GM15510 (cell line): ENCODE results near the gene USP30.

Experiments
- POLR2A ChIP-seq: IDR thresholded peaks from 3 replicates; pipeline ENCODE4 v1.6.1; 2011; ENCODE audit warnings: borderline replicate concordance; ENCODE audit not compliant: insufficient read length; ENCODE audit errors: extremely low read depth

Gene USP30, protein sequence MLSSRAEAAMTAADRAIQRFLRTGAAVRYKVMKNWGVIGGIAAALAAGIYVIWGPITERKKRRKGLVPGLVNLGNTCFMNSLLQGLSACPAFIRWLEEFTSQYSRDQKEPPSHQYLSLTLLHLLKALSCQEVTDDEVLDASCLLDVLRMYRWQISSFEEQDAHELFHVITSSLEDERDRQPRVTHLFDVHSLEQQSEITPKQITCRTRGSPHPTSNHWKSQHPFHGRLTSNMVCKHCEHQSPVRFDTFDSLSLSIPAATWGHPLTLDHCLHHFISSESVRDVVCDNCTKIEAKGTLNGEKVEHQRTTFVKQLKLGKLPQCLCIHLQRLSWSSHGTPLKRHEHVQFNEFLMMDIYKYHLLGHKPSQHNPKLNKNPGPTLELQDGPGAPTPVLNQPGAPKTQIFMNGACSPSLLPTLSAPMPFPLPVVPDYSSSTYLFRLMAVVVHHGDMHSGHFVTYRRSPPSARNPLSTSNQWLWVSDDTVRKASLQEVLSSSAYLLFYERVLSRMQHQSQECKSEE

DNA sequence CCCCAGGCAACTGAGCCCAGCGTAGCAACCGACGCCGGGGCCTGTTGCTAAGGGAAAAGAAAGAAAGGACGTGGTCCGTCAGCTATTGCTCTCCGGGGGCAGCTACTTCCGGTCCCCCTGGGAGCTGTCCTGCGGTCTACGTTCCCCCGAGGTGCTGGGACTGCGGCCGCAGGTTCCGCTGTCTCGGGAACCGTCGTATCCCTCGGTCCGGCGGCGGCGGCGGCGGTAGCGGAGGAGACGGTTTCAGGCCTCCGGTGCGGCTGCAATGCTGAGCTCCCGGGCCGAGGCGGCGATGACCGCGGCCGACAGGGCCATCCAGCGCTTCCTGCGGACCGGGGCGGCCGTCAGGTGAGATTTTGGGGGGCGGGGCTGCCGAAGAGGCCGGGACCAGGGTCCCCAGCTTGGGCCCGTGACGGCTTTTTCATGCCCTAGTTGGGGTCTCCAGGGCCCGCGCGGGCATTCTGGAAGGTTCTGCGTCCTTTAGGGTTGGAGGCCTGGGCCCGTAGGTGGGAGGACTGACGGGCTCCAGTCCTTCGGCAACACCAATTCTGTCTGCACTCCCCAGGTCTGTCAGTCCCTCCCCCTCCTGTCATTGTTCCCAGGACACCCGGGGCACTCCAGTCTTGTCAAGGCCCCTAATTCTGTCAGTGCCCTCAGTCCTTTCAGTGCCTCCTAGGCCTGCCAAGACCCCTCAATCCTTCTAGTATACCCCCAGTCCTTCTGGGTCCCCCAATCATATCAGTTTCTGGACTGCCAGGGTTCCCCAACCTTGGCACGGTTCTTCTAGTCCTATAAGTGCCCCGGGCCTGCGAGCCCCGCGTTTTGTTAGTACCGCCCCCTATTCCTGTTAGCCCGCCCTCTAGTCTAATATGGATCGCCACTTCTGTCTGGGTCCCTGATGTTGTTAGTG lies at the start of gene USP30:
TSS of gene USP30 (plus strand) at position 163 of the 910 bp plus-strand sequence. CDS start at position 266, 103 bp downstream.
- peak; percentile 48 for TF ChIP-seq POLR2A

DNA sequence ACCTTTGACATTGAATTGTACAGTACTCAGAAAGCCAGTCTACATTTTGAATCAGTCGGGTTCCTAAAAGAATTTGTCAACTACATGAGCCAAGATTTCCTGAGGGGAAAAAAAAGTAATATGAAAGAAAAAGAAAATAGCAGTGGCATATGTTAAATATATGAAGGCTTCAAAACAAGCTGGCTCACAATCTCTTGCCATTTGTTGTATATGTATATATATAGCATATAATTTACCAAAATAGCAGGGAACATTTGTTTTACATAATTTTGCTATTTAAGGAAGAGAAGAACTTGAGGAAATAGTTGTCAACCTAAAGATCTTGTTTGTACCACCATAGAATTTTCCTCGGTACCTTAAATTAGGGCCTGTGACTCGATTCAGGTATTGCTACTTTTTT lies 48.4 kb upstream of the USP30 start:
- TF ChIP-seq POLR2A: no peak

DNA sequence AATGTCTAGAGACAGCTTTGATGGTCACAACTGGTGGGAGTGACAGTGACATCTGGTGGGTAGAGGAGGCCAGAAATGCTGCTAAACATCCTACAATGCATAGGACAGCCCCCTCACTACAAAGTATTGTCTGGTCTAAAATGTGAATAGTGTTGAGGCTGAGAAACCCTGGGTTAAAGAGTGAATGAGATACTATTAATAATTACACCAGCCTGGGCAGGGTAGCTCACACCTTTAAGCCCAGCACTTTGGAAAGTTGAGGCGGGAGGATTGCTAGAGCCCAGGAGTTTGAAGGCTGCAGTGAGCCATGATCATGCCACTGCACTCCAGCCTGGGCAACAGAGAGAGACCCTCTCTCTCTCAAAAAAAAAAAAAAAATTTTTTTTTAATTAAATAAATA lies 42.6 kb upstream of the USP30 start:
- TF ChIP-seq POLR2A: no peak

DNA sequence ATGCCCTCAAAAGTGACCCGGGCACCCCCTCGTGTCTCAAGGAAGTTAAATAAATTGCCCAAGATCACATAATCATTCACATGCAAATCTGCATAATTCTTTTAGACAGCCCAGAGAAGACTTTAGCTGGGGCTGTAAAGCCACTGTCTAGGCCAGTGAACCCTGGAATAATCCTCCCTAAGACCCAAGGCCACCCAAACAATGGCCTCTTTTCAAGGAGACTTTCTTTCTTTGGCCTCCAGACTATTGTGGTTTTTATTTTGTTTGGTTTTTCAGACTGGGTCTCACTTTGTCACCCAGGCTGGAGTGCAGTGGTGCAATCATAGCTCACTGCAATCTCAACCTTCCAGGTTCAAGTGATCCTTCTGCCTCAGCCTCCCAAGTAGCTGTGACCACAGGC lies 42.1 kb upstream of the USP30 start:
- no peak for TF ChIP-seq POLR2A

DNA sequence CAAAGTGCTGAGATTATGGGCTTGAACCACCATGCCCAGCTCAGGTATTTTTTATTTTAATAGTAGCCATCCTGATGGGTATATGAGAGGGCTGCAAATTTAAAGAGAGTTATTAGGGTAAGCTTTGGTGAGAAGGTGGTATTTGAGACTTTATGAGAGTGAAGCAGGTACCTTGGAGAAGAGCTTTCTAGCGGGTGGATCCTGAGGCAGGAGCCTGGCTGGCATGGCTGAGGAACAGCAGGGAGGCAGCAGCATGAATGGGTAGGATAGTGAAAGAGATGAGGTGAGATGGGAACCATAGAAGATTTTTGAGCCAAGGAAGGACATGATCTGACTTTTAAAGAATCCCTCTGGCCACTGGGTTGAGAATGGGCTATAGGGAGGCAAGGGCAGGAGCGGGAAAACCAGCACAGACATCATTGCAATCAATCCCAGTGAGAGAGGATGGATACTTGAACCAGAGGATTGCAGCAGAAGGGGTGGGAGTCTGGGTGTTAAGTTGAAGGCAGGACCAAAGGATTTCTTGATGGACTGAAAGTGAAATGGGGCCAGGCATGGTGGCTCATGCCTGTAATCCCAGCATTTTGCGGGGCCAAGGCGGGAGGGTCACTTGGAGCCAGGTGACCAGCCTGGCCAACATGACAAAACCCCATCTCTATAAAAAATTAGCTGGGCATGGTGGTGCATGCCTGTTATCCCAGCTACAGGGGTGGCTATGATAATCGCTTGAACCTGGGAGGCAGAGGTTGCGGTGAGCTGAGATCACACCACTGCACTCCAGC lies 37.2 kb upstream of the USP30 start:
- no peak for TF ChIP-seq POLR2A

DNA sequence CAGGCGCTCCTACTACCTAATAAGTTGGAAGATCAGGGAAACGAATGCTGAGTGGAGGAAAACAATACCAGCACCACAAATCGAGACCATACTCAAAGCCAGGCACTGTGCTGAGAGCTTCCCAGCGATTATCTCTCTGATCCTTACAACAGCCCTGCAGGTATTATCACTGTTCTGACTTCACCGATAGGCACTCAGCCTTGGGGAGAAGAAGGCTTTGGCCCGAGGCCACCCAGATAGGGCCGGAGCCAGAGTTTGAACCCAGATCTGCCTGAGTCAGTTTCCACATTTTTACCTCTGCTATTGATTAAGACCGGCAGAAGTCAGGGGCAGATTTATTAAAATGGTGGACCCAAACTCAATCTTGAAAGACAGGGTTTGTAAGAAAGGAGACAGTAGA lies 36.4 kb upstream of the USP30 start:
- TF ChIP-seq POLR2A: no peak

DNA sequence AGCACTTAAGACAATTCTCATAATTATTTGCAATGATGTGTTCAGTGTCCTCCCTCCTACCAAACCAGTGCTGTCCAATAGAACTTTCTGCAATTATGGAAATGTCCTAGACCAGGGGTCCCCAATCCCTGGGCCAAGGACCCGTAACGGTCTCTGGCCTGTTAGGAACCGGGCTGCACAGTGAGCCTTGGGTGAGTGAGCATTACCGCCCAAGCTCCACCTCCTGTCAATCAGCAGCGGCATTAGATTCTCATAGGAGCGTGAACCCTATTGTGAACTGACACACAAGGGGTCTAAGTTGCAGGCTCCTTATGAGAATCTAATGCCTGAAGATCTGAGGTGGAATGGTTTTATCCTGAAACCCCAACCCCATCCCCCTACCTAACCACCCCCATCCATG lies 35.4 kb upstream of the USP30 start:
- no peak for TF ChIP-seq POLR2A

DNA sequence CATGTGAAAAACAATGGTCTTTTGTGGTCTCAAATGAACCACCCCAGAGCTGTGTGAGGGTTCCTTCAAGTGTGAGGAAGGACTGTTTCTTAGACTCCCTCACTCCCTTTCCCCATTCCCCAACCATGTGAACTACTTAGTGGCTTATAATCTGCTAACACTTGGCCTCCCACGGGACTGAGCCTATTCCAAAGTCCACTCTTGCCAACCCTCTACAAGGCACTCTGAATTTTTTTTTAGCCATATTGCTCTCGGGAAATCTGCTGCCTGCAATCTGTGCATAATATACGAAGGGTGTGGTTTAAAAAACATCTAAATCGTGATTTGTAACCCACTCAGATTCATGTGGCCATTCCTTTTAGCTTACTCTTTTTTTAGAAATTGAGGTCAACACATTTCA lies 34.1 kb upstream of the USP30 start:
- TF ChIP-seq POLR2A: no peak

DNA sequence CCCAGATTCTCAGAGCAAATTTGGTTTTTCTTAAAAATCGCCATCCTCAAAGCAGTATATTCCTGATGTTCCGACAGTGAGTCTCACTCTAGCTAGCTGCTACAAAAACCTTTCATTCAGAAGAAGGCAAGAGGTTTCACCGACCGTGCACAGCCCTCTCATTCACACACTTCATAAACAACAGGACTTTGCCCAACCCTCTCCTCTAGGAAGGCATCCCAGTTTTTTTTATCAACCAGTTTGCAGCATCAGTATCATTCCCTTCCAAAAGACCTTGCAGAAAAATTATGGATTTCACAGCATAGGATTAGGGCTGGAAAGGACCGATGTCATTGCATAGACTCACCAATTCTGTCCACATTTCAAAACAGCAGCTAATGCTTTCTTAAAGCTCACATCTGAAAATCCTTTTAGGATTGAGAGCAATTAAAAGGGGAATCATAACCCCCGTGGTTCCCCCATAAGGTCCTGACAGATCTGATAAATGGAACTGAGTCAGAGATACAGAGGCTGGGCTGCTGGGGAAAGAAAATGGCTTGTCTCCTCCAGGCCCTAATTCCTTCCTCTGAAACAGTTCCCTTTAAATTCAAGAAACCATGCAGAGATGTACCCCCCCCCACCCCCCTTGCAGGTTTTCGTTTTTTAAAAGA lies 32.1 kb upstream of the USP30 start:
- TF ChIP-seq POLR2A: no peak

DNA sequence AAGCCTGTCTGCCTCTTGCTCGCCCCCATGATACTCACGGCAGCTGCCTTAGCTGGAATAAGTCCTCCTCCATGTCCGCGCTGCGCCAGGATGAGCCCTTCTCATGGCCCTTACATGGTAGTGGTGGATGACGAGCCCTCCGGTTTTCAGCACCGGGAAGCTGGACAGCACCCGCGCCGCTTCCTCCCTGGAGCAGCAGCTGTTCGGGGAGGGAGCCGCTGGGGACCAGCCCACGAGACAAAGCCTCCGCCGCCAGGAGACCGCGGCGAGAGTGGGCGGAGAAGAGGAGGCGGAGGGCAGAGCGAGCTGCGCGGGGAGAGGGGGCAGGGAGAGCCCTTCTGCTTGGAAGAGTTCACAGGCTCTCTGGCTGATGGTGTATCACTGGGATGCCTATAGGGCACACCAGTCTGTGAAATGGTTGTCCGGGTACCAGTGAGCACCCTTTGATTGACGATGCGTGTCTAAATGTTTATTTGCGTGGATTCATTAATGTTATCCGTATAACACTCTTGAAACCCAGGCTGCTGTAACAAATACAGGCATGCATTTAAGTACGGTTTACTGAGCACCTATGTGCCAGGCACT lies 31.5 kb upstream of the USP30 start, which contains the start of gene SVOP:
TSS of gene SVOP (minus strand) at position 273 of the 585 bp plus-strand sequence. CDS start at position 73, 200 bp downstream.
- TF ChIP-seq POLR2A: no peak

DNA sequence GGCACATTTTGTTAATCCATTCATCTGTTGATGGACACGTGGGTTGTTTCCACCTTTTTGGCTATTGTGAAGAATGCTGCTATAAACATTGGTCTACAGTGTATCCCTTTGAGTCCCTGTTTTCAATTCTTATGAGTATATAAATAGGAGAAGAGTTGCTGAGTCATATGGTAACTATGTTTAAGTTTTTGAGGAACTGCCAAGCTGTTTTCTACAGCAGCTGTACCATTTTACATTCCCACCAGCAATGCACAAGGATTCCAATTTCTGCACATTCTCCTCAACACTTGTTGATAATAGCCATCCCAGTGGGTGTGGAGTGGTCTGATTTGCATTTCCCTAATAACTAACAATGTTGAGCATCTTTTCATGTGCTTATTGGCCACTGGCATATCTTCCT lies 24.6 kb upstream of the USP30 start:
- TF ChIP-seq POLR2A: no peak

DNA sequence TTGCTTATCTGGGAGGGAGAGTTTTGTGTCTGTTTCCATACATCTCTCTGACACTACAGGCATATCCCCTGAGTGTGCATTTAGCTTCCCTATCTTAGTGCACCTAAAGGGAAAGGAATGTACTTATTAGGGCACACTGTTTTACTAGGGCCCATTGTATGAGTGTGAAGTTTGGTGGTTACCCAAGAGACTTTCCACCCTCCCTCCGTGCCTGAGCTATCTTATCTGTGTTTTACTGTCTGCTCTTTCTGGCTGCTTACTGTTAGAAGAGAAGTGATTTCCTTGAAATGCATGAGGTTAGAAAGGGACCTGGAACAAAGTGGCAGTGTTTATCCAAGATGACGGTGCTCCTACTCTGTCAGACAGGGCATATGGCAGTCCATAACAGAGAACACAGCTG lies 23.0 kb upstream of the USP30 start:
- no peak for TF ChIP-seq POLR2A

DNA sequence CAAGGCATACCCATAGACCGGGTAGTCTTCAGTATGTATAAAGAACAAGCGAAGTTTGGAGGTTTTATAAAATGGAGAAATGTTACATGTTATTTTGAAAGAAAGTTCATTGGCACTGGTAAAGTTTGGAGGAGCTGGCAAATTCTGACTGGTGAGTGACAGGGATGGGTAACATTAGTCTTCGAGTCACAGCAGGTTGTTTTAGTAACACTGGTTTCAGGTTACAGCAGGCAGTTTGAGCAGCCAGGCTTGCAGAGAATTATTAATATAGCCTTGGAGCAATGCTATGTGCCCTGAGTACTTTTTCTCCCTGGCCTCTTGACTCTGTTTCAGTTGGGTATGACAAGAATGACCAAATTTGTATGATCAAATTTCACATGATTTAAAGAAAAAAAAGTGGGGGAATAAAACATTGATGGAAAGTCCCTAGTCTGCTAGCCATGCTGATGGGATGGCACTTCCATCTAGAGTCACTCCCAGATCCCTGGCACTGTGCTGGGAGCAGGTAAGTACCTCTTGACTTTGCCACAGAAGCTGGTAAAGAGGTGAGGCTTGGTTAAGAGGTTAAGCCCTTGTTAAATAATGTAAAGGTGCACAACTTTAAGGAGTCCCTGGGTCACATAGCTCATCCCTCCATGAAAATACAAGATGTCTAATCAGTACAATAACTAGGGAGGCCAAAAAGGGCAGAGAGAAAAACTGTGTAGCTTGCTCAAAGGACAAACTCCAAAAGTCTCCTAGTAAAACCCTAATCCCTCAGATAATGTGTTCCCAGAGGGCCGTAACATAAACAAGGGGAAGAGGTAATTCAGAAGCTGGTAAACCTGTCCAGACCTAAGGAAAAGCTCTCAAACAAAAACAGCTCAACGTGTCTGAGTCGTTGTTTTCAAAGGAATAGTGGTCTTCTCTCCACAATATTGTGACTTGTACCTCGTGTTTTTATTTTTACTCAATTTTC lies 18.9 kb upstream of the USP30 start:
- TF ChIP-seq POLR2A: no peak

DNA sequence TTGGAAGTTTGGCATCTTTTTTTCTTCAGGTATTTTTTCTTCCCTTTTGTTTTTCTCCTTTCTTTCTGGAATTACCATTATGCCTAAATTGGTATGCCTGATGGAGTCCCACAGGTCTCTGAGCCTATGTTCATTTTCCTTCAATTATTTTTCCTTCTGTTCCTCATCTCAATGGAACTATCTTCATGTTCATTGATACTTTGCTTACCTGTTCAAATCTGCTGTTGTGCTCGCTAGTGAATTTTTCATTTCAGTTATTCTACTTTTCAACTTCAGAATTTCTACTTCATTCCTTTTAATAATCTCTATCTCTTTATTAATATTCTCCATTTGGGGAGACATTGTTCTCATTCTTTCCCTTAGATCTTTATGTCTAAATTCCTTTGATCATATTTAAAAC lies 15.4 kb upstream of the USP30 start:
- TF ChIP-seq POLR2A: no peak
